ENCODE results near the gene YIPF2. TPM values are rescaled to one million over a fixed set of nuclear protein-coding genes. Genes with fewer than 3 reads are reported as not detected.
A peak's percentile ranks its signal among the peaks of the same experiment; 100 is the strongest.
"Not testable (repeated sequence)": the region's sequence is repeated elsewhere in the genome, so short reads cannot be mapped to it uniquely, and the experiment has no call there.

The YIPF2 gene
- total RNA-seq, 4 donors from 2014 or later: 30.5 to 60.1 (median 49.3) TPM

GRCh38 chr19:10884274-10884673 is 44.2 kb downstream of the YIPF2 start:
- no peaks in the 10 kb centered on the region for H3K36me3 ChIP-seq
- no peaks in the 10 kb centered on the region for H3K9me3 ChIP-seq
- H3K4me3 ChIP-seq: no peak overlapping the region
- TF ChIP-seq CTCF (IDR thresholded peaks at IDR 0.05): no peak
- no peak for TF ChIP-seq POLR2A (IDR thresholded peaks at IDR 0.05)
- H3K27me3 ChIP-seq: no peaks in the 10 kb centered on the region
- DNase-seq: no peak
- no peak overlapping the region for H3K27ac ChIP-seq
- peaks cover 0 to 11% (median 5%) of the 10 kb centered on the region in 4 donors for H3K4me1 ChIP-seq

- peaks cover 0 to 12% (median 6%) of the 10 kb centered on the region in 4 donors for H3K4me1 ChIP-seq
- no peaks in the 10 kb centered on the region for H3K9me3 ChIP-seq
- TF ChIP-seq POLR2A (IDR thresholded peaks at IDR 0.05): no peak
- TF ChIP-seq CTCF (IDR thresholded peaks at IDR 0.05): no peak
- H3K27ac ChIP-seq: no peak overlapping the region
- DNase-seq: no peak
- H3K27me3 ChIP-seq: no peaks in the 10 kb centered on the region
- no peaks in the 10 kb centered on the region for H3K36me3 ChIP-seq
- no peak overlapping the region for H3K4me3 ChIP-seq
Measured at GRCh38 chr19:10882108-10882457, 46.4 kb downstream of the YIPF2 start.

GRCh38 chr19:10881403-10882107 is 46.9 kb downstream of the YIPF2 start:
- no peak overlapping the region for H3K4me3 ChIP-seq
- H3K9me3 ChIP-seq: no peaks in the 10 kb centered on the region
- no peak overlapping the region for H3K27ac ChIP-seq
- TF ChIP-seq POLR2A (IDR thresholded peaks at IDR 0.05): no peak
- no peak for TF ChIP-seq CTCF (IDR thresholded peaks at IDR 0.05)
- H3K36me3 ChIP-seq: no peaks in the 10 kb centered on the region
- DNase-seq: no peak
- peaks cover 0 to 13% (median 6%) of the 10 kb centered on the region in 4 donors for H3K4me1 ChIP-seq
- H3K27me3 ChIP-seq: no peaks in the 10 kb centered on the region

- H3K9me3 ChIP-seq: no peaks in the 10 kb centered on the region
- H3K27me3 ChIP-seq: no peaks in the 10 kb centered on the region
- no peak for TF ChIP-seq POLR2A (IDR thresholded peaks at IDR 0.05)
- TF ChIP-seq CTCF (IDR thresholded peaks at IDR 0.05): no peak
- DNase-seq: no peak
- no peaks in the 10 kb centered on the region for H3K36me3 ChIP-seq
- peak overlapping the region in 3 of 4 donors; percentile 31 to 67 (median 52) for H3K27ac ChIP-seq
- H3K4me1 ChIP-seq: peaks cover 0 to 26% (median 10%) of the 10 kb centered on the region in 4 donors
- no peak overlapping the region for H3K4me3 ChIP-seq
Measured at GRCh38 chr19:10878253-10878652, 50.2 kb downstream of the YIPF2 start.

GRCh38 chr19:10877608-10878007 is 50.8 kb downstream of the YIPF2 start:
- H3K4me1 ChIP-seq: peaks cover 0 to 32% (median 10%) of the 10 kb centered on the region in 4 donors
- peak overlapping the region in 1 of 4 donors; percentile 52 for H3K27ac ChIP-seq
- not testable (repeated sequence) for H3K36me3 ChIP-seq, H3K27me3 ChIP-seq, H3K9me3 ChIP-seq, DNase-seq, H3K4me3 ChIP-seq

- H3K27ac ChIP-seq: peak overlapping the region in 2 of 4 donors; percentile 15 to 52
- no peaks in the 10 kb centered on the region for H3K36me3 ChIP-seq
- H3K9me3 ChIP-seq: no peaks in the 10 kb centered on the region
- TF ChIP-seq CTCF (IDR thresholded peaks at IDR 0.05) (no peak), POLR2A (IDR thresholded peaks at IDR 0.05) (no peak)
- H3K4me1 ChIP-seq: peaks cover 0 to 39% (median 10%) of the 10 kb centered on the region in 4 donors
- DNase-seq: peak in 1 of 3 donors; percentile 57
- H3K4me3 ChIP-seq: no peak overlapping the region
- no peaks in the 10 kb centered on the region for H3K27me3 ChIP-seq
Measured at GRCh38 chr19:10876459-10877240, 51.8 kb downstream of the YIPF2 start.

All from Peyer's patch (tissue), 4 donors.